HepG2 (cell line): ENCODE data around the gene PFAS. TPM values are rescaled to one million over a fixed set of nuclear protein-coding genes. Genes with fewer than 3 reads are reported as not detected.

Experiments
- CBX1 ChIP-seq: IDR thresholded peaks from one replicate; pipeline ENCODE4 v1.6.1; 2016; ENCODE audit warnings: antibody characterized with exemption, low read depth
- E2F2 ChIP-seq: sonication (generic); formaldehyde crosslinking; IDR thresholded peaks from 2 replicates; pipeline ENCODE4 v1.4.0; 2020; ENCODE audit warnings: missing genetic modification reagents, borderline replicate concordance
- SETDB1 ChIP-seq: sonication (generic); formaldehyde crosslinking; IDR thresholded peaks from 2 replicates; pipeline ENCODE4 v1.5.1; 2020; ENCODE audit warnings: missing genetic modification reagents, mild to moderate bottlenecking, borderline replicate concordance
- THAP9 ChIP-seq: sonication (generic); formaldehyde crosslinking; IDR thresholded peaks from 2 replicates; pipeline ENCODE4; 2020; ENCODE audit warnings: missing genetic modification reagents, mild to moderate bottlenecking, borderline replicate concordance
- ZNF225 ChIP-seq: sonication (generic); formaldehyde crosslinking; IDR thresholded peaks from 2 replicates; pipeline ENCODE4 v1.4.0; 2020; ENCODE audit warnings: mild to moderate bottlenecking, missing genetic modification reagents
- ZNF609 ChIP-seq: sonication (generic); formaldehyde crosslinking; IDR thresholded peaks from 2 replicates; pipeline ENCODE4 v1.4.0; 2020; ENCODE audit warnings: mild to moderate bottlenecking, missing genetic modification reagents, borderline replicate concordance
- ZNF644 ChIP-seq: IDR thresholded peaks from 2 replicates; pipeline ENCODE4 v1.6.1; 2016; ENCODE audit warnings: low read depth
- polyA plus RNA-seq, 8 experiments: library from polyadenylated mRNA; depleted of rRNA in 3 of 8; stranded (reverse) in 7 of 8; unstranded in 1 of 8; fragments of >200 nt; fragmentation: Illumina TruSeq in 4 of 8; extraction: Trizol in 4 of 8; gene quantifications; 2 replicates each; pipeline versions ENCODE4 v1.2.1 to v1.2.3, GENCODE V29; 2011 to 2016; ENCODE audit warnings: low read depth in 4 of 8, missing spikeins in 1 of 8, mixed read lengths in 1 of 8; ENCODE audit not compliant: insufficient read depth in 1 of 8
- total RNA-seq, 5 experiments: library from RNA; depleted of rRNA; stranded (reverse); fragments of >200 nt; fragmentation: Illumina TruSeq; extraction: Trizol; gene quantifications; 2 replicates each; pipeline ENCODE4 v1.2.3, GENCODE V29; 2016; ENCODE audit warnings: low read depth in 1 of 5
- TF ChIP-seq, protein P1 (sequence below): sonication (generic); formaldehyde crosslinking; IDR thresholded peaks from 2 replicates; pipeline ENCODE4 v1.5.0; 2020; ENCODE audit warnings: missing genetic modification reagents
- TF ChIP-seq, protein P2 (sequence below): sonication (generic); formaldehyde crosslinking; IDR thresholded peaks from 2 replicates; pipeline ENCODE4 v1.5.1; 2020; ENCODE audit warnings: mild to moderate bottlenecking, missing genetic modification reagents, moderate library complexity

PFAS gene
- total and polyA plus RNA-seq, 2 of the 13 experiments (the other 11 are each of a cell fraction or from before 2014, with no cell fraction given), result 49.4 to 58.2 TPM

- TF ChIP-seq E2F2 (CRISPR knock-in tag), result no peak
- TF ChIP-seq CBX1, result peak; percentile 67
- peak; percentile 64; the same call in 1 of the 2 replicates for TF ChIP-seq ZNF609 (CRISPR knock-in tag)
- peak; percentile 69; the same call in 1 of the 2 replicates for TF ChIP-seq THAP9 (CRISPR knock-in tag)
- TF ChIP-seq, protein P1, sequence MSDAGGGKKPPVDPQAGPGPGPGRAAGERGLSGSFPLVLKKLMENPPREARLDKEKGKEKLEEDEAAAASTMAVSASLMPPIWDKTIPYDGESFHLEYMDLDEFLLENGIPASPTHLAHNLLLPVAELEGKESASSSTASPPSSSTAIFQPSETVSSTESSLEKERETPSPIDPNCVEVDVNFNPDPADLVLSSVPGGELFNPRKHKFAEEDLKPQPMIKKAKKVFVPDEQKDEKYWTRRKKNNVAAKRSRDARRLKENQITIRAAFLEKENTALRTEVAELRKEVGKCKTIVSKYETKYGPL (CRISPR knock-in tag), result no peak
- TF ChIP-seq SETDB1, result no peak
- TF ChIP-seq ZNF225, result no peak
- TF ChIP-seq, protein P2, sequence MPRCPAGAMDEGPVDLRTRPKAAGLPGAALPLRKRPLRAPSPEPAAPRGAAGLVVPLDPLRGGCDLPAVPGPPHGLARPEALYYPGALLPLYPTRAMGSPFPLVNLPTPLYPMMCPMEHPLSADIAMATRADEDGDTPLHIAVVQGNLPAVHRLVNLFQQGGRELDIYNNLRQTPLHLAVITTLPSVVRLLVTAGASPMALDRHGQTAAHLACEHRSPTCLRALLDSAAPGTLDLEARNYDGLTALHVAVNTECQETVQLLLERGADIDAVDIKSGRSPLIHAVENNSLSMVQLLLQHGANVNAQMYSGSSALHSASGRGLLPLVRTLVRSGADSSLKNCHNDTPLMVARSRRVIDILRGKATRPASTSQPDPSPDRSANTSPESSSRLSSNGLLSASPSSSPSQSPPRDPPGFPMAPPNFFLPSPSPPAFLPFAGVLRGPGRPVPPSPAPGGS (CRISPR knock-in tag), result no peak
- TF ChIP-seq ZNF644, result 0 out of 2 replicates have a peak, but pooled peaks have one; percentile 12
Measured at GRCh38 chr17:8212312-8213180, 36.5 kb upstream of the PFAS start (continued).
